Measurements from ENCODE around the gene SMAD3. TPM values are rescaled to one million over a fixed set of nuclear protein-coding genes. Genes with fewer than 3 reads are reported as not detected.

Gene SMAD3
- total and polyA plus RNA-seq, 2 of the 4 experiments (the other 2 are of a cell fraction): 71.0 to 177 TPM

DNA sequence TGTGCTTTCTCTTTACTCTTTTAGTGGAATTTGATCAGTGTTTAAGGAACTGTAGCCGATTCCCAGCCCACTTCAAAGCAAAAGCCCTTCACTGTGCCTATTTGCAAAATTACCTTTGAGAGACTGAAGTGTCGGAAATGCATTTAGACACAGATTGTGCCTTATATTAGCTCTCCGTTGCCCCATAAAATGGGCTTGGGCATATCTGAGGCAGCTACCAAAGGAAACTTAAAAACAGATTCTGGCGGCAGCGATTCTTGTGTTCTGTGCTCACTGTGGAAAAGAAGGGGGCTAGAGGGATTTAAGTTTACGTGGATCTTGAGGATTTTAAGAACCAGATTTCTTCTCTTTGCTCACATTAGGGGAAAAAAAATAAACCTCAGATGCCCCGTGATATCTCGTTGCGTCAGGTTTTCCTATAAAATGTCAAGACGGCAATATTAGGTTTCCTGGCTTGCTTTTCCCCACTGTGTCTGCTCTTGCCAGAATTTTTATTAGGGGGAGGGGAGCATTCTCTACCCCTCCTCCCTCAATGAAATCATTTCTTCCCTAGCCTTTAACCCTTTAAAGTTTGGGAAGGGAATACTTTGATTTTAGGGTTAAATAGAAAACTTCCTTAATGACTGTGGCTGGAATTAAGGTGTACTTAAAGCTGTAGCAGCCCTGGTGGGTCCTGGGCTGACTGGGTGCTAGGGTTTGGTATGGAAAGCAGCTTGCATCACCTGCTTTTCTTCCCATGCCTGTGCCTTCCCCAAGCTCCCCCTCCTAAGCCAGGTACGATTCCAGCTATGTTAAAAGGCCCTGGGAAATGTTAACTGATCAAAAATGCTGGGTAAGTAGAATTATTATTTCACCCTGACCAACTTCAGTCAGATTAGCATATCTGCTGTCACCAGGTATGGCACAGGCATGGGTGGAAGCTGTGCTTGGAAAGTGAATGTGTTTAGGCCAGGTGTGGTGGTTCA, 73.8 kb downstream of the SMAD3 start:
- peak overlapping the region; percentile 97 for H4K5ac ChIP-seq (ENCODE audit: low read depth, low read length)
- no TSS peak for BruUV-seq (replicated peaks)
- peak overlapping the region; percentile 32 for H2BK15ac ChIP-seq (ENCODE audit: low read depth, low read length)
- H2AFZ ChIP-seq (replicated peaks; ENCODE audit: low read length, poor library complexity): no peak overlapping the region
- CTCF ChIA-PET: no interaction called here
- no peaks in the 10 kb centered on the region for H3K9me3 ChIP-seq (ENCODE audit: control insufficient read depth, insufficient read depth, low read length)
- peak overlapping the region; percentile 99 for H3K4ac ChIP-seq (ENCODE audit: low read depth, low read length)
- H3K79me1 ChIP-seq (ENCODE audit: low read depth in 1 of 2, low read length in 2 of 2): peaks cover 0 to 86% of the 10 kb centered on the region in 2 experiments
- peak overlapping the region; percentile 100 for H3K18ac ChIP-seq (ENCODE audit: low read depth, low read length)
- peak overlapping the region; percentile 99 for H4K91ac ChIP-seq (ENCODE audit: insufficient read depth, low read depth, low read length)
- peak overlapping the region; percentile 62 for H3K14ac ChIP-seq (replicated peaks; ENCODE audit: low read depth, low read length)
- H2BK20ac ChIP-seq (ENCODE audit: low read depth, low read length): peak overlapping the region; percentile 81
- H2BK120ac ChIP-seq (ENCODE audit: low read depth, low read length): peak overlapping the region; percentile 97
- peaks cover 24% of the 10 kb centered on the region; the same call in 1 of the 2 replicates for H4K20me1 ChIP-seq (ENCODE audit: insufficient read depth, low read length)
- in situ Hi-C loops (cut with MboI; ENCODE audit: low sequenced_read_pairs) (no loop called here), intact Hi-C loops (cut with micrococcal nuclease) (no loop called here), dilution Hi-C loops (cut with HindIII; ENCODE audit: low sequenced_read_pairs, unreplicated experiment) (no loop called here)
- H3K23ac ChIP-seq (ENCODE audit: low read depth, low read length): peak overlapping the region; percentile 97
- H3K27ac ChIP-seq (ENCODE audit: insufficient read depth, low read length): peak overlapping the region; percentile 98
- H3K4me1 ChIP-seq (ENCODE audit: control insufficient read depth, insufficient read depth, low read length): peaks cover 67% of the 10 kb centered on the region
- peaks cover 36% of the 10 kb centered on the region for H3K9me1 ChIP-seq (ENCODE audit: insufficient read depth, low read length)
- H3K9ac ChIP-seq (ENCODE audit: low read depth, low read length): peak overlapping the region; percentile 90
- POLR2A ChIA-PET (ENCODE audit: unreplicated experiment): no interaction called here
- H3K27me3 ChIP-seq (ENCODE audit: control insufficient read depth, insufficient read depth, low read length): no peaks in the 10 kb centered on the region
- ATAC-seq (ENCODE audit: low read depth) (no peak), DNase-seq (peak; percentile 52)
- H4K8ac ChIP-seq (ENCODE audit: low read depth in 2 of 2, low read length in 2 of 2): peak overlapping the region; percentile 82 to 97
- H2AK5ac ChIP-seq (ENCODE audit: low read depth, low read length): peak overlapping the region; percentile 62
- H3K4me3 ChIP-seq (ENCODE audit: insufficient read depth, low read depth, low read length): no peak overlapping the region
- H2AK9ac ChIP-seq (replicated peaks; ENCODE audit: low read depth, low read length, poor library complexity): no peak overlapping the region
- WGBS, 2 experiments (ENCODE audit: extremely low coverage in 2 of 2, insufficient read length in 1 of 2): 72% methylated on average over 2 of the region's 11 CpGs; no CpG with 5 or more reads in 1 of the 2 experiments
- peak overlapping the region; percentile 92; the same call in 1 of the 2 replicates for H3K56ac ChIP-seq (ENCODE audit: extremely low read depth, insufficient read depth, low read length)
- H3K4me2 ChIP-seq (ENCODE audit: low read depth, low read length): peak overlapping the region; percentile 90
- peak overlapping the region; percentile 94 for H2BK5ac ChIP-seq (ENCODE audit: low read depth, low read length, poor library complexity, severe bottlenecking)
- peaks cover 11% of the 10 kb centered on the region; the same call in 1 of the 2 replicates for H3K36me3 ChIP-seq (ENCODE audit: control insufficient read depth, insufficient read depth, low read length)
- no peak for TF ChIP-seq BHLHE40 (IDR thresholded peaks at IDR 0.05; ENCODE audit: low read depth, low read length)
- TF ChIP-seq CHD1 (IDR thresholded peaks at IDR 0.05; ENCODE audit: low read depth, low read length): no peak
- TF ChIP-seq FOS (IDR thresholded peaks at IDR 0.05; ENCODE audit: low read depth, low read length): no peak
- no peak for TF ChIP-seq MAZ (IDR thresholded peaks at IDR 0.05; ENCODE audit: borderline replicate concordance, low read depth, low read length)
- no peak for TF ChIP-seq RCOR1 (IDR thresholded peaks at IDR 0.05; ENCODE audit: insufficient replicate concordance, low read length)
- no peak for TF ChIP-seq RAD21 (IDR thresholded peaks at IDR 0.05; ENCODE audit: low read length)
- TF ChIP-seq, protein P1, sequence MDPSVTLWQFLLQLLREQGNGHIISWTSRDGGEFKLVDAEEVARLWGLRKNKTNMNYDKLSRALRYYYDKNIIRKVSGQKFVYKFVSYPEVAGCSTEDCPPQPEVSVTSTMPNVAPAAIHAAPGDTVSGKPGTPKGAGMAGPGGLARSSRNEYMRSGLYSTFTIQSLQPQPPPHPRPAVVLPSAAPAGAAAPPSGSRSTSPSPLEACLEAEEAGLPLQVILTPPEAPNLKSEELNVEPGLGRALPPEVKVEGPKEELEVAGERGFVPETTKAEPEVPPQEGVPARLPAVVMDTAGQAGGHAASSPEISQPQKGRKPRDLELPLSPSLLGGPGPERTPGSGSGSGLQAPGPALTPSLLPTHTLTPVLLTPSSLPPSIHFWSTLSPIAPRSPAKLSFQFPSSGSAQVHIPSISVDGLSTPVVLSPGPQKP (IDR thresholded peaks at IDR 0.05; ENCODE audit: borderline replicate concordance, low read depth, low read length): no peak
- TF ChIP-seq, protein P2, sequence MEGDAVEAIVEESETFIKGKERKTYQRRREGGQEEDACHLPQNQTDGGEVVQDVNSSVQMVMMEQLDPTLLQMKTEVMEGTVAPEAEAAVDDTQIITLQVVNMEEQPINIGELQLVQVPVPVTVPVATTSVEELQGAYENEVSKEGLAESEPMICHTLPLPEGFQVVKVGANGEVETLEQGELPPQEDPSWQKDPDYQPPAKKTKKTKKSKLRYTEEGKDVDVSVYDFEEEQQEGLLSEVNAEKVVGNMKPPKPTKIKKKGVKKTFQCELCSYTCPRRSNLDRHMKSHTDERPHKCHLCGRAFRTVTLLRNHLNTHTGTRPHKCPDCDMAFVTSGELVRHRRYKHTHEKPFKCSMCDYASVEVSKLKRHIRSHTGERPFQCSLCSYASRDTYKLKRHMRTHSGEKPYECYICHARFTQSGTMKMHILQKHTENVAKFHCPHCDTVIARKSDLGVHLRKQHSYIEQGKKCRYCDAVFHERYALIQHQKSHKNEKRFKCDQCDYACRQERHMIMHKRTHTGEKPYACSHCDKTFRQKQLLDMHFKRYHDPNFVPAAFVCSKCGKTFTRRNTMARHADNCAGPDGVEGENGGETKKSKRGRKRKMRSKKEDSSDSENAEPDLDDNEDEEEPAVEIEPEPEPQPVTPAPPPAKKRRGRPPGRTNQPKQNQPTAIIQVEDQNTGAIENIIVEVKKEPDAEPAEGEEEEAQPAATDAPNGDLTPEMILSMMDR (conservative IDR thresholded peaks at IDR 0.05; ENCODE audit: low read depth, low read length): no peak
- TF ChIP-seq SMC3 (IDR thresholded peaks at IDR 0.05; ENCODE audit: low read depth, low read length): no peak
- no peak for TF ChIP-seq MXI1 (IDR thresholded peaks at IDR 0.05; ENCODE audit: borderline replicate concordance, low read depth, low read length)
- TF ChIP-seq RFX5 (IDR thresholded peaks at IDR 0.05; ENCODE audit: low read depth, low read length): no peak
- TF ChIP-seq CEBPB (IDR thresholded peaks at IDR 0.05; ENCODE audit: low read depth, low read length): no peak
- TF ChIP-seq, protein P3, sequence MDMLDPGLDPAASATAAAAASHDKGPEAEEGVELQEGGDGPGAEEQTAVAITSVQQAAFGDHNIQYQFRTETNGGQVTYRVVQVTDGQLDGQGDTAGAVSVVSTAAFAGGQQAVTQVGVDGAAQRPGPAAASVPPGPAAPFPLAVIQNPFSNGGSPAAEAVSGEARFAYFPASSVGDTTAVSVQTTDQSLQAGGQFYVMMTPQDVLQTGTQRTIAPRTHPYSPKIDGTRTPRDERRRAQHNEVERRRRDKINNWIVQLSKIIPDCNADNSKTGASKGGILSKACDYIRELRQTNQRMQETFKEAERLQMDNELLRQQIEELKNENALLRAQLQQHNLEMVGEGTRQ (IDR thresholded peaks at IDR 0.05; ENCODE audit: low read depth, low read length): no peak
- no peak for TF ChIP-seq POLR2A (IDR thresholded peaks at IDR 0.05; ENCODE audit: low read depth, low read length)
